HFFc6 (cell line): ENCODE results near the gene TRDN. TPM values are rescaled to one million over a fixed set of nuclear protein-coding genes. Genes with fewer than 3 reads are reported as not detected.

Source experiments
- DNase-seq: peaks from one replicate; pipeline ENCODE4 v3.0.0-alpha.2; 2018
- H3K27ac Mint-ChIP-seq: 2 replicates; pipeline ENCODE4 v1.8.0; 2020; ENCODE audit warnings: mild to moderate bottlenecking, mixed read lengths
- H3K27me3 Mint-ChIP-seq: 2 replicates; pipeline ENCODE4 v1.8.0; 2021; ENCODE audit warnings: mild to moderate bottlenecking, moderate library complexity, mixed read lengths; ENCODE audit not compliant: insufficient read depth
- H3K36me3 Mint-ChIP-seq: 2 replicates; pipeline ENCODE4 v1.8.0; 2021; ENCODE audit warnings: low read depth, mixed read lengths
- H3K4me1 Mint-ChIP-seq: 2 replicates; pipeline ENCODE4 v1.8.0; 2020; ENCODE audit warnings: low read depth, mixed read lengths
- H3K4me3 Mint-ChIP-seq: 2 replicates; pipeline ENCODE4 v1.8.0; 2020; ENCODE audit warnings: mild to moderate bottlenecking, moderate library complexity, mixed read lengths
- H3K9me3 Mint-ChIP-seq: 2 replicates; pipeline ENCODE4 v1.8.0; 2020; ENCODE audit warnings: mild to moderate bottlenecking, mixed read lengths
- long read RNA-seq: library from polyadenylated mRNA; unstranded; transcript quantifications from one replicate; pipeline ENCODE4 v2.0.0, GENCODE V29; 2019
- total RNA-seq, 6 experiments: library from RNA; stranded (reverse); fragmentation: NEBNext Ultra II Directional; extraction: Animal tissue kit (Norgen Biotek cat#: 25700); gene quantifications; 2 replicates in 1 of 6; 3 replicates in 5 of 6; pipeline ENCODE4 v1.2.3, GENCODE V29; 2021
- TF ChIP-seq, protein P1 (sequence below): fragments of 200-600 bp; sonication (generic); IDR thresholded peaks from 2 replicates; pipeline ENCODE4 v1.5.0; 2021; ENCODE audit warnings: antibody characterized with exemption, mild to moderate bottlenecking

TRDN gene, protein sequence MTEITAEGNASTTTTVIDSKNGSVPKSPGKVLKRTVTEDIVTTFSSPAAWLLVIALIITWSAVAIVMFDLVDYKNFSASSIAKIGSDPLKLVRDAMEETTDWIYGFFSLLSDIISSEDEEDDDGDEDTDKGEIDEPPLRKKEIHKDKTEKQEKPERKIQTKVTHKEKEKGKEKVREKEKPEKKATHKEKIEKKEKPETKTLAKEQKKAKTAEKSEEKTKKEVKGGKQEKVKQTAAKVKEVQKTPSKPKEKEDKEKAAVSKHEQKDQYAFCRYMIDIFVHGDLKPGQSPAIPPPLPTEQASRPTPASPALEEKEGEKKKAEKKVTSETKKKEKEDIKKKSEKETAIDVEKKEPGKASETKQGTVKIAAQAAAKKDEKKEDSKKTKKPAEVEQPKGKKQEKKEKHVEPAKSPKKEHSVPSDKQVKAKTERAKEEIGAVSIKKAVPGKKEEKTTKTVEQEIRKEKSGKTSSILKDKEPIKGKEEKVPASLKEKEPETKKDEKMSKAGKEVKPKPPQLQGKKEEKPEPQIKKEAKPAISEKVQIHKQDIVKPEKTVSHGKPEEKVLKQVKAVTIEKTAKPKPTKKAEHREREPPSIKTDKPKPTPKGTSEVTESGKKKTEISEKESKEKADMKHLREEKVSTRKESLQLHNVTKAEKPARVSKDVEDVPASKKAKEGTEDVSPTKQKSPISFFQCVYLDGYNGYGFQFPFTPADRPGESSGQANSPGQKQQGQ
- not detected for total RNA-seq
- long read RNA-seq = 0 reads

DNA sequence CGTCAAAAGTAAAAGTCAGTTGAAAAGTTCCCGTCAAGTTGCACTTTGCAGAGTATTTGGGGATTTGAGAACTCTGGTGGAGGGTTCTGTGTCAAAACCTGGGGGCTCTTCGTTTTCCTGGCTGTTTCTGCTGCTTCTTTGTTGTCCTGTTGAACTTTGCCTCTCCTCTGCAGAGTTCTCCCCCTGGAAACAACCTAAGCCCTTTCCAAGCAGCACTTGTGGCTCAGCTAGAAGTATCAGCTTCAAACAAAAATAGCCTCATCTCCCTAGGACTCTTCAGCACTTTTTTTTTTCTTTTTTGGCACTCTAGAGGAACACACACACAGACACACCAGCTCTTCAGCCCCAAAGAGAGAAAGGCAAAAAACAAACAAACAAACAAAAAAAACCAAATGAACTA lies at the start of gene TRDN:
Gene TRDN (minus strand): TSS at position 169 of the 400 bp plus-strand sequence. CDS start 175 bp downstream, outside the sequence.
- Mint-ChIP-seq H3K4me3 (no peak within 1 kb of the TSS), H3K27ac (no peak within 1 kb of the TSS), H3K4me1 (no peaks in the 10 kb centered on the region), H3K27me3 (no peaks in the 10 kb centered on the region), H3K36me3 (no peaks in the 10 kb centered on the region), H3K9me3 (peaks cover 34% of the 10 kb centered on the region)
- DNase-seq = no peak
- TF ChIP-seq, protein P1, sequence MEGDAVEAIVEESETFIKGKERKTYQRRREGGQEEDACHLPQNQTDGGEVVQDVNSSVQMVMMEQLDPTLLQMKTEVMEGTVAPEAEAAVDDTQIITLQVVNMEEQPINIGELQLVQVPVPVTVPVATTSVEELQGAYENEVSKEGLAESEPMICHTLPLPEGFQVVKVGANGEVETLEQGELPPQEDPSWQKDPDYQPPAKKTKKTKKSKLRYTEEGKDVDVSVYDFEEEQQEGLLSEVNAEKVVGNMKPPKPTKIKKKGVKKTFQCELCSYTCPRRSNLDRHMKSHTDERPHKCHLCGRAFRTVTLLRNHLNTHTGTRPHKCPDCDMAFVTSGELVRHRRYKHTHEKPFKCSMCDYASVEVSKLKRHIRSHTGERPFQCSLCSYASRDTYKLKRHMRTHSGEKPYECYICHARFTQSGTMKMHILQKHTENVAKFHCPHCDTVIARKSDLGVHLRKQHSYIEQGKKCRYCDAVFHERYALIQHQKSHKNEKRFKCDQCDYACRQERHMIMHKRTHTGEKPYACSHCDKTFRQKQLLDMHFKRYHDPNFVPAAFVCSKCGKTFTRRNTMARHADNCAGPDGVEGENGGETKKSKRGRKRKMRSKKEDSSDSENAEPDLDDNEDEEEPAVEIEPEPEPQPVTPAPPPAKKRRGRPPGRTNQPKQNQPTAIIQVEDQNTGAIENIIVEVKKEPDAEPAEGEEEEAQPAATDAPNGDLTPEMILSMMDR = no peak

DNA sequence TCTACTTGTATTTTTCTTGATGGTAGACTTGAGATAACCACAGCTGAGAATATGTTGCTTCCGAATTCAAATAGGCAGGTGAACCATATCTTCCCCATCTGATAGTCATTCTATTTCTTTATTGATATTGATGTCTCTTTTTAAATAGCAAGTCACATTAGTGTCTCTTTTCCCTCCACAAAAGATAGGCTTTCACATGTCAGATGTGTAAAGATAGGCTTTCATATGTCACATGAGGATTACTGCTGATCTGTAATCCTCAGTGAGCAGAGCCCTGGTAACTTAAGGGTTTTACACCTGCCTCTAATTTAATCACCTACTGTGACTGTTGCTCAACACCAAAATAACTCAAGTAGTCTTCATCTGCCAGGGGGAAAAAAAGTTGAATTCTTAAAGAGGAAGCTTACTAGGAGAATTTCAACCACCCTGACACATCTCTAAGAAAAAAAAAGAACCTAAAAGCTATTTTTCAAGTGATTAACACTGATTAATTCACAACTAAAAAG lies 45.3 kb upstream of the TRDN start:
- Mint-ChIP-seq H3K4me1 (no peaks in the 10 kb centered on the region), H3K36me3 (no peaks in the 10 kb centered on the region), H3K27ac (no peak overlapping the region), H3K27me3 (no peaks in the 10 kb centered on the region; the same call in 1 of the 2 replicates), H3K9me3 (peaks cover 25% of the 10 kb centered on the region), H3K4me3 (no peak overlapping the region)
- DNase-seq = no peak
- TF ChIP-seq, protein P1 = no peak

DNA sequence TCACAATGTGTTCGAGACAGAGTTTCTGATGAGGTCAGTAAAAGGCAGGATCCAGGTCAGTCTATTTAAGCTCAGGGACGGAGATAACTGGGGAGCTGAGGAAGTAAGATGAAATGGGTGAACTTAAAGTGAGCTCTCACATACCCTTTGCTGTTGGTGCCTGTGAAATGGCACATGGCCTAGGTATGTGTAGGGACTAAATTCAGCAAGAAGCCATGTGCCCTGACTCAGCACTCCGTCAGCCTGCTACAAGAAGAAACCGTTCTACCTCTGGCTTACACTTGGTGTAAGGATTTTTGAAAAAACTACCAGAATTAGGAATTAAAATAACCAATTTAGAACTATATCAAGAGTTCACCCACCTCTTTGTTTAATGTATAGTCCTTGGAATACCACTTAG lies 41.1 kb upstream of the TRDN start:
- Mint-ChIP-seq H3K9me3 (peaks cover 43% of the 10 kb centered on the region), H3K4me3 (no peak overlapping the region), H3K27ac (no peak overlapping the region), H3K27me3 (no peaks in the 10 kb centered on the region; the same call in 1 of the 2 replicates), H3K36me3 (no peaks in the 10 kb centered on the region), H3K4me1 (no peaks in the 10 kb centered on the region)
- no peak for DNase-seq
- TF ChIP-seq, protein P1 = no peak

DNA sequence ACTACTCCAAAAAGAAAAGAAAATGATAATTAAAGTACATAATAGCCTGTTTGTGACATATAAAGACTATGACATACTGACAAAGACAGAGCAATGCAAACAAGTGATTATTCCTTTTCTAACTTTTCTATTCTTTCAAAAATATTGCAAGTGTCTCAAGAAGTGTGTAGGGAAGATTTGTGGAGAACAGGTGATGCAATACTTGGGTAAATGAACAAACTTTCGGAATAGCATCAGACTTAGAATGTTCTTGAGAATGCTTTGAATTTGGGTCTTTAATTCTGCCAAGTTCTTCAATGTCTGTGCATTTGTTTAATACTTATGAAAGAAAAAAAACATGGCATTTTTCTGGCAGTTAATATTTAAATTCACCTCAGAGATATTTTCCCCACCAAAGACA lies 40.0 kb upstream of the TRDN start:
- H3K4me3 Mint-ChIP-seq = no peak overlapping the region
- H3K27me3 Mint-ChIP-seq = no peaks in the 10 kb centered on the region; the same call in 1 of the 2 replicates
- H3K27ac Mint-ChIP-seq = no peak overlapping the region
- no peaks in the 10 kb centered on the region for H3K4me1 Mint-ChIP-seq
- TF ChIP-seq, protein P1 = no peak
- H3K36me3 Mint-ChIP-seq = no peaks in the 10 kb centered on the region
- no peak for DNase-seq
- peaks cover 43% of the 10 kb centered on the region for H3K9me3 Mint-ChIP-seq

DNA sequence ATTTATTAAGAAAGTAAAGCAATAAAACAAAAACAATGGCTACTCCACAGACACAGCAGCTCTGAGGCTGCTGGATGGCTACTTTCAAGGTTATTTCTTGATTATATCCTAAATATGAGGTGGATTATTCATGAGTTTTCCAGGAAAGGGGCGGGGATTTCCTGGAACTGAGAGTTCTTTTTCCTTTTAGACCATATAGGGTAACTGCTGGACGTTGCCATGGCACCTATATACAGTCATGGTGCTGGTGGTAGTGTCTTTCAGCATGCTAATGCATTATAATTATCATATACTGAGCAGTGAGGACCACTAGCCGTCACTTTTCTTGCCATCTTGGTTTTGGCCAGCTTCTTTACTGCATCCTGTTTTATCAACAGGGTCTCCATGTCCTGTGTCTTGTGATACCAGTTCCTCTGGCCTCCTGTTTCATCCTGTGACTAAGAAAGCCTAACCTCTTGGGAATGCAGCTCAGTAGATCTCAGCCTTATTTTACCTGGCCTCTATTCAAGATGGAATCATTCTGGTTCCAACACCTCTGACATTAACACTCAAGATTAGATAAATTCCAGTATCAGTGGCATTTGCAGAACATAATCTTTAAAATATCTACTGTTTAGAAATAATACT lies 32.3 kb upstream of the TRDN start:
- Mint-ChIP-seq H3K27ac (no peak overlapping the region), H3K4me1 (no peaks in the 10 kb centered on the region), H3K9me3 (peaks cover 21% of the 10 kb centered on the region; the same call in 1 of the 2 replicates), H3K36me3 (no peaks in the 10 kb centered on the region), H3K4me3 (no peak overlapping the region), H3K27me3 (no peaks in the 10 kb centered on the region)
- no peak for DNase-seq
- TF ChIP-seq, protein P1 = no peak
